ENCODE data around the gene ACSM6. TPM values are rescaled to one million over a fixed set of nuclear protein-coding genes. Genes with fewer than 3 reads are reported as not detected.

Gene ACSM6
- total and polyA plus RNA-seq, 2 of the 8 experiments (the other 6 are each of a cell fraction or from before 2014, with no cell fraction given), result 0.33 TPM; not detected in 1

GRCh38 chr10:95253686-95254085, 59.6 kb downstream of the ACSM6 start:
- H3K14ac ChIP-seq (ENCODE audit: insufficient read length), result no peak overlapping the region
- TF ChIP-seq KDM1A (IDR thresholded peaks at IDR 0.05; ENCODE audit: borderline replicate concordance, low read length) (no peak), E2F6 (IDR thresholded peaks at IDR 0.05) (no peak), CBX5 (IDR thresholded peaks at IDR 0.05; ENCODE audit: low read depth, low read length) (no peak), SIRT6 (IDR thresholded peaks at IDR 0.05; ENCODE audit: low read length) (no peak), NRF1 (IDR thresholded peaks at IDR 0.05; ENCODE audit: low read depth, low read length) (no peak), TCF12 (IDR thresholded peaks at IDR 0.05; ENCODE audit: low read depth, low read length) (no peak), SP4 (IDR thresholded peaks at IDR 0.05; ENCODE audit: low read length) (no peak), EGR1 (IDR thresholded peaks at IDR 0.05; ENCODE audit: borderline replicate concordance, low read depth, low read length) (no peak), FOSL1 (IDR thresholded peaks at IDR 0.05; ENCODE audit: insufficient read depth, low read depth, low read length) (no peak), HDAC6 (IDR thresholded peaks at IDR 0.05; ENCODE audit: low read depth, low read length) (no peak), CBX8 (IDR thresholded peaks at IDR 0.05; ENCODE audit: borderline replicate concordance, low read depth, low read length) (no peak), CREB1 (IDR thresholded peaks at IDR 0.05) (no peak), KDM4A (IDR thresholded peaks at IDR 0.05; ENCODE audit: low read depth, low read length, severe bottlenecking) (no peak), GABPA (IDR thresholded peaks at IDR 0.05; ENCODE audit: borderline replicate concordance, insufficient read depth, low read length) (no peak)

More at GRCh38 chr10:95253686-95254085, 59.6 kb downstream of the ACSM6 start:
- peaks cover 3 to 22% (median 11%) of the 10 kb centered on the region in 4 experiments; a peak in 6 of 8 replicates for H3K36me3 ChIP-seq (ENCODE audit: control insufficient read depth in 2 of 4, insufficient read depth in 4 of 4, low read length in 3 of 4)
- no peak overlapping the region for H2BK5ac ChIP-seq (ENCODE audit: low read depth, low read length)
- 96% methylated on average over 2 of the region's 2 CpGs; no CpG with 5 or more reads in 1 of the 2 experiments for WGBS, 2 experiments (ENCODE audit: extremely low coverage in 1 of 2, insufficient coverage in 1 of 2, insufficient read length in 1 of 2, insufficient replicate concordance in 2 of 2, low coverage in 1 of 2, low lambda C conversion rate in 2 of 2, missing lambda C conversion rate in 1 of 2)
- no peak overlapping the region for H3K18ac ChIP-seq (ENCODE audit: extremely low read depth, low read length)
- H3K23ac ChIP-seq (ENCODE audit: insufficient read length), result no peak overlapping the region
- no peak overlapping the region for H2BK20ac ChIP-seq (ENCODE audit: low read length)
- peaks cover 4% of the 10 kb centered on the region; the same call in 1 of the 2 replicates for H3K79me1 ChIP-seq (ENCODE audit: low read depth, low read length)
- 0 out of 4 replicates have a peak, but pooled peaks cover 0 to 3% of the 10 kb centered on the region in 2 experiments for H3K9me3 ChIP-seq (ENCODE audit: insufficient read depth in 2 of 2, low read depth in 1 of 2, low read length in 1 of 2)
- no peak overlapping the region for H4K91ac ChIP-seq (replicated peaks; ENCODE audit: insufficient read length, low read length)
- H2BK120ac ChIP-seq (replicated peaks; ENCODE audit: low read depth, low read length), result no peak overlapping the region
- no peak overlapping the region for H2AFZ ChIP-seq (ENCODE audit: low read length)
- no peaks in the 10 kb centered on the region for H3K27me3 ChIP-seq (replicated peaks in 1 of 4; ENCODE audit: control insufficient read depth in 3 of 4, extremely low read depth in 1 of 4, insufficient read depth in 3 of 4, low read length in 3 of 4)
- no peak overlapping the region for H3K27ac ChIP-seq (ENCODE audit: low read depth, low read length)
- H3K4me1 ChIP-seq (replicated peaks in 1 of 4; ENCODE audit: control insufficient read depth in 3 of 4, insufficient read depth in 4 of 4, low read length in 3 of 4), result peaks cover 0 to 6% (median 2%) of the 10 kb centered on the region in 4 experiments; a peak in 2 of 7 replicates
- ChIA-PET POLR2A (ENCODE audit: partially characterized antibody) (interaction anchor here (1.6 kb wide), 1 partner anchor 23 kb away, joined by 4 read pairs; no protein-coding TSS in a partner anchor), CTCF (ENCODE audit: partially characterized antibody) (interaction anchor here (1.0 to 2.9 kb wide), 4 partner anchors 10 to 120 kb away, joined by 3 to 15 read pairs (median 5); no protein-coding TSS in a partner anchor)
- H3K4me3 ChIP-seq (ENCODE audit: extremely low read depth in 1 of 4, insufficient read depth in 2 of 4, low read depth in 3 of 4, low read length in 4 of 4), result no peak overlapping the region
- no peak overlapping the region for H3K4ac ChIP-seq (replicated peaks; ENCODE audit: insufficient read length, low read depth, low read length)
- DNase-seq (ENCODE audit: low read depth in 1 of 2, low spot score in 2 of 2), result no peak
- no peaks in the 10 kb centered on the region for H4K20me1 ChIP-seq (replicated peaks in 1 of 2; ENCODE audit: control insufficient read depth in 1 of 2, insufficient read depth in 2 of 2, low read length in 2 of 2)
- H3K23me2 ChIP-seq (ENCODE audit: low read depth, low read length), result peaks cover 3% of the 10 kb centered on the region; the same call in 1 of the 2 replicates
- FAIRE-seq, result no peak
- H3K56ac ChIP-seq (replicated peaks; ENCODE audit: insufficient read length, low read depth, low read length), result no peak overlapping the region
- H2AK5ac ChIP-seq (ENCODE audit: low read depth, low read length), result no peak overlapping the region
- H2BK12ac ChIP-seq (ENCODE audit: low read depth, low read length), result no peak overlapping the region
- H3K9ac ChIP-seq (replicated peaks in 1 of 4; ENCODE audit: extremely low read depth in 1 of 4, low read depth in 3 of 4, low read length in 3 of 4), result no peak overlapping the region
- H4K5ac ChIP-seq (ENCODE audit: insufficient read length, low read depth, low read length), result no peak overlapping the region
- no peak overlapping the region for H2BK15ac ChIP-seq (ENCODE audit: low read length)
- peaks cover 0 to 52% of the 10 kb centered on the region in 2 experiments; a peak in 2 of 4 replicates for H3K79me2 ChIP-seq (ENCODE audit: control insufficient read depth in 1 of 2, insufficient read depth in 2 of 2, low read length in 2 of 2)
- no peak overlapping the region for H3K4me2 ChIP-seq (ENCODE audit: insufficient read depth in 1 of 2, low read depth in 2 of 2, low read length in 2 of 2)
- H4K8ac ChIP-seq (ENCODE audit: extremely low read depth, insufficient read depth, low read length), result no peak overlapping the region

Measured in H1 (cell line).